NCI-H510A treated with DMSO at 0.1 percent for 48 hours (cell line): ENCODE data around the gene MRPS34.
"Not testable (repeated sequence)": the region's sequence is repeated elsewhere in the genome, so short reads cannot be mapped to it uniquely, and the experiment has no call there.

Experiments used
- DNase-seq: peaks from one replicate; lab custom pipeline; 2025; lab: John Stamatoyannopoulos, UW

The MRPS34 gene

GRCh38 chr16:1749152-1750117, 23.5 kb downstream of the MRPS34 start:
- no peak for DNase-seq

GRCh38 chr16:1747934-1748333, 25.0 kb downstream of the MRPS34 start:
- no peak for DNase-seq

GRCh38 chr16:1746693-1747195, 26.2 kb downstream of the MRPS34 start:
- no peak for DNase-seq

GRCh38 chr16:1745900-1746692, 26.8 kb downstream of the MRPS34 start:
- DNase-seq = no peak

GRCh38 chr16:1745181-1745899, 27.6 kb downstream of the MRPS34 start:
- DNase-seq = no peak

- DNase-seq = no peak
Observed at GRCh38 chr16:1744338-1744840, 28.5 kb downstream of the MRPS34 start.

- DNase-seq = no peak
Observed at GRCh38 chr16:1743376-1744337, 29.3 kb downstream of the MRPS34 start.

GRCh38 chr16:1741553-1742165, 31.3 kb downstream of the MRPS34 start:
- DNase-seq = no peak

- DNase-seq = no peak
Observed at GRCh38 chr16:1740781-1741490, 32.0 kb downstream of the MRPS34 start.

GRCh38 chr16:1740234-1740633, 32.7 kb downstream of the MRPS34 start:
- no peak for DNase-seq

GRCh38 chr16:1734816-1735215, 38.1 kb downstream of the MRPS34 start:
- no peak for DNase-seq

- no peak for DNase-seq
Observed at GRCh38 chr16:1734123-1734522, 38.8 kb downstream of the MRPS34 start.

- not testable (repeated sequence) for DNase-seq
Observed at GRCh38 chr16:1732551-1732987, 40.4 kb downstream of the MRPS34 start.

GRCh38 chr16:1732071-1732470, 40.9 kb downstream of the MRPS34 start:
- no peak for DNase-seq

- DNase-seq = no peak
Observed at GRCh38 chr16:1731603-1732002, 41.3 kb downstream of the MRPS34 start.

GRCh38 chr16:1731073-1731472, 41.9 kb downstream of the MRPS34 start:
- DNase-seq = no peak

- no peak for DNase-seq
Observed at GRCh38 chr16:1729445-1729844, 43.5 kb downstream of the MRPS34 start.

GRCh38 chr16:1729026-1729425, 43.9 kb downstream of the MRPS34 start:
- DNase-seq = no peak
